Measurements from ENCODE around the gene WDFY4. TPM values are rescaled to one million over a fixed set of nuclear protein-coding genes. Genes with fewer than 3 reads are reported as not detected.
A peak's percentile ranks its signal among the peaks of the same experiment; 100 is the strongest.

WDFY4 gene
- total and polyA plus RNA-seq, 8 donors, result 2.8 to 23.6 (median 4.8) TPM

GRCh38 chr10:48913674-48914073, 229.0 kb downstream of the WDFY4 start:
- Histone ChIP-seq H3K27ac (no peak overlapping the region), H3K4me3 (no peak overlapping the region), H3K4me1 (no peaks in the 10 kb centered on the region), H3K9me3 (no peaks in the 10 kb centered on the region), H3K36me3 (peaks cover 0 to 14% of the 10 kb centered on the region in 2 donors), H3K27me3 (no peaks in the 10 kb centered on the region)
- TF ChIP-seq, protein P1, sequence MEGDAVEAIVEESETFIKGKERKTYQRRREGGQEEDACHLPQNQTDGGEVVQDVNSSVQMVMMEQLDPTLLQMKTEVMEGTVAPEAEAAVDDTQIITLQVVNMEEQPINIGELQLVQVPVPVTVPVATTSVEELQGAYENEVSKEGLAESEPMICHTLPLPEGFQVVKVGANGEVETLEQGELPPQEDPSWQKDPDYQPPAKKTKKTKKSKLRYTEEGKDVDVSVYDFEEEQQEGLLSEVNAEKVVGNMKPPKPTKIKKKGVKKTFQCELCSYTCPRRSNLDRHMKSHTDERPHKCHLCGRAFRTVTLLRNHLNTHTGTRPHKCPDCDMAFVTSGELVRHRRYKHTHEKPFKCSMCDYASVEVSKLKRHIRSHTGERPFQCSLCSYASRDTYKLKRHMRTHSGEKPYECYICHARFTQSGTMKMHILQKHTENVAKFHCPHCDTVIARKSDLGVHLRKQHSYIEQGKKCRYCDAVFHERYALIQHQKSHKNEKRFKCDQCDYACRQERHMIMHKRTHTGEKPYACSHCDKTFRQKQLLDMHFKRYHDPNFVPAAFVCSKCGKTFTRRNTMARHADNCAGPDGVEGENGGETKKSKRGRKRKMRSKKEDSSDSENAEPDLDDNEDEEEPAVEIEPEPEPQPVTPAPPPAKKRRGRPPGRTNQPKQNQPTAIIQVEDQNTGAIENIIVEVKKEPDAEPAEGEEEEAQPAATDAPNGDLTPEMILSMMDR (IDR thresholded peaks at IDR 0.05), result no peak
- DNase-seq (no peak), ATAC-seq (no peak)
- intact Hi-C loops (cut with DNase I), result no loop called here

DNA sequence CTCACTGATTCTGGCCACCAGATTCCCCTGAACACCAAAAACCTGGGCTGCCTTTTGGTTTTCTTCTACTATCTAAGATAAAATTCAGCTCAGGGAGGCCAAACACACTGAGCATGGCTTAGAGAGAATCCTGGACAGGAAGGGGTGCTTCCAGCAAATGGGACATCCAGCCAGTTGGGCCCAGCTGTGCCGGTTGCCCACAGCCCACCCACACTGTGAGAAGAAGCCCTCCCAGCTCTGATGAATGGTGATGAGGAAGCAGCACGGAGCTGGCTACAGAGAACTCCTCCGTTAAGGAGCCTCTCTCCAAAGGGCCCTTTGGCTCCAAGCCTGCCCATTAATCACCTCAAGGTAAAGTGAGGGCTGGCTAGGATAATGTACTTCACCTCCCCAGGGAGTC, 239.1 kb downstream of the WDFY4 start:
- Histone ChIP-seq H3K27me3 (no peaks in the 10 kb centered on the region), H3K36me3 (no peaks in the 10 kb centered on the region), H3K4me1 (no peaks in the 10 kb centered on the region), H3K9me3 (no peaks in the 10 kb centered on the region), H3K27ac (no peak overlapping the region), H3K4me3 (no peak overlapping the region)
- DNase-seq, result peak in 1 of 4 donors; percentile 62
- TF ChIP-seq, protein P1 (IDR thresholded peaks at IDR 0.05), result no peak
- ATAC-seq, result no peak
- intact Hi-C loops (cut with DNase I), result no loop called here

DNA sequence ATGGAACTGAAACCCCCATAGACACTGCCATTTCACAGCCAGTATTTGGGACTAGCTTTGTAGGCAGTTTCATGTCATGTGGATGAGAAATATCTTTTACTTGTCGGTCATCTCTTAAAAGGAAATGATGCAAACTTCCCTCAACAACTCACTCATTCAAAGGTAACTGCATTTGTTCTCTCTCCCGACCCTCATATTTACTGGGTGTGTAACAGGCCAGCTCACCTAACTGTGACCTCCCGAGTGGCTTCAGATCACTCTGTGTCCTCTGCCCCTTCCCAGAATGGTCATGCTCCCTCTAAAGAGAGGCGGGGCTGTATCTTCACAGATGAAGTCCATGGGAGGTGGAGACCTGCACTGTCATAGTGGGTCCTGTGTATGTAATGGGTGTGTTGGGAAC, 240.3 kb downstream of the WDFY4 start:
- H3K27me3 ChIP-seq, result no peaks in the 10 kb centered on the region
- no peaks in the 10 kb centered on the region for H3K36me3 ChIP-seq
- no peak overlapping the region for H3K27ac ChIP-seq
- no peak overlapping the region for H3K4me3 ChIP-seq
- intact Hi-C loops (cut with DNase I), result no loop called here
- H3K4me1 ChIP-seq, result no peaks in the 10 kb centered on the region
- DNase-seq (no peak), ATAC-seq (no peak)
- TF ChIP-seq, protein P1 (IDR thresholded peaks at IDR 0.05), result no peak
- no peaks in the 10 kb centered on the region for H3K9me3 ChIP-seq

DNA sequence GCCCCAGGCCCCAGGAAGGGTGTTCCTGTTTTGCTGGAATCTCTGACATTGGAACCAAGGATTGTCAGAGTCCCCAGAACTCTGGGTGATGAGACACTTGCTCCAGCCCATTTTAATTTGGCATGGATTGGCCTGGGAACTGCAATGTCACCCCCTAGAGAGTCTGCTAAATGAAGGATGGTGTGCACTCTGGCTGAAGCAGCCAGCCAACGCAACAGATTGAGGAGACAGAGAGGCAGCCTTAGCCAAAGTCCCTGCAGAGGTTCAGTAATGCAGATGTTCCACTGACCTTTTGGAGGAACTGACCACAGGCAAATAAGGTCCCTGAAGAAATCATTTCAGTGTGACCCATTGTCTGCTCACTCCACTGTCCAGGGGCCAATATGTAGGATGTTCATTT, 241.6 kb downstream of the WDFY4 start:
- TF ChIP-seq, protein P1 (IDR thresholded peaks at IDR 0.05), result no peak
- intact Hi-C loops (cut with DNase I), result no loop called here
- H3K4me1 ChIP-seq, result no peaks in the 10 kb centered on the region
- no peaks in the 10 kb centered on the region for H3K9me3 ChIP-seq
- ATAC-seq (no peak), DNase-seq (no peak)
- H3K4me3 ChIP-seq, result no peak overlapping the region
- H3K27ac ChIP-seq, result no peak overlapping the region
- no peaks in the 10 kb centered on the region for H3K27me3 ChIP-seq
- H3K36me3 ChIP-seq, result no peaks in the 10 kb centered on the region

- DNase-seq (peak in 1 of 4 donors; percentile 38), ATAC-seq (peak; percentile 29)
- TF ChIP-seq, protein P1 (IDR thresholded peaks at IDR 0.05), result no peak
- Histone ChIP-seq H3K36me3 (no peaks in the 10 kb centered on the region), H3K9me3 (no peaks in the 10 kb centered on the region), H3K4me1 (no peaks in the 10 kb centered on the region), H3K27me3 (no peaks in the 10 kb centered on the region), H3K4me3 (no peak overlapping the region), H3K27ac (no peak overlapping the region)
- intact Hi-C loops (cut with DNase I), result no loop called here
Measured at GRCh38 chr10:48926764-48927540, 242.3 kb downstream of the WDFY4 start.

Data from left lung (tissue), 10 donors.